NB4 (cell line): ENCODE results near the gene PIGW.

Experiments
- CTCF ChIP-seq: IDR thresholded peaks from one replicate; pipeline ENCODE4 v1.5.1; 2012; ENCODE audit warnings: low read depth, low read length
- POLR2A ChIP-seq: IDR thresholded peaks from 2 replicates; pipeline ENCODE4 v1.6.1; 2011; ENCODE audit warnings: mild to moderate bottlenecking; ENCODE audit not compliant: insufficient read length; ENCODE audit errors: extremely low read depth

DNA sequence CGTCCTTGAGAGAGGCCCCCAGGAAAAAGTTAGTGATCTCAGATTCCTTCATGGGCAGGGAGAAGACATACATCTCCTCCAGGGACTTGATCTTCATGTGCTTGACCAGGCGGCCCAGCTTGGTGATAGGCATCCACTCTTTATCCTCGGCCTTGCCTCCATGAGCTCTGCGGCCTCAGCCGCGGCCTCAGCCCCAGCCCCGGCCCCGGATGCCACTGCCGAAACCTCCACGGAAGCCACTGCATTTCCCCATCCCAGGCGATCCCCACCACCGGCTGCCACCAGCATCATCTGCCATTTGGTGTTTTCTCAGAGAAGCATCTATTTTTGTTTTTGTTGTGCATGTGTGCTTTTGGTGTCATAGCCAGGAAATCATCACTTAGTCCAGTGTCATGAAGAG, 40.2 kb downstream of the PIGW start:
- TF ChIP-seq CTCF, result no peak
- TF ChIP-seq POLR2A, result no peak
